Fibroblast of peridontal ligament (primary cell): ENCODE data around the gene FOXP2.

Source experiments
- DNase-seq: peaks from one replicate; pipeline ENCODE4 v3.0.0-alpha.2; 2010; ENCODE audit errors: extremely low read depth

The FOXP2 gene

GRCh38 chr7:114653364-114654088, 238.9 kb downstream of the FOXP2 start:
- DNase-seq = no peak

GRCh38 chr7:114656466-114656865, 241.9 kb downstream of the FOXP2 start:
- no peak for DNase-seq

GRCh38 chr7:114657279-114657678, 242.7 kb downstream of the FOXP2 start:
- DNase-seq = no peak

- DNase-seq = no peak
Measured at GRCh38 chr7:114658216-114658615, 243.6 kb downstream of the FOXP2 start.

GRCh38 chr7:114659409-114660125, 245.0 kb downstream of the FOXP2 start:
- no peak for DNase-seq

- DNase-seq = no peak
Measured at GRCh38 chr7:114660126-114660486, 245.5 kb downstream of the FOXP2 start.

DNA sequence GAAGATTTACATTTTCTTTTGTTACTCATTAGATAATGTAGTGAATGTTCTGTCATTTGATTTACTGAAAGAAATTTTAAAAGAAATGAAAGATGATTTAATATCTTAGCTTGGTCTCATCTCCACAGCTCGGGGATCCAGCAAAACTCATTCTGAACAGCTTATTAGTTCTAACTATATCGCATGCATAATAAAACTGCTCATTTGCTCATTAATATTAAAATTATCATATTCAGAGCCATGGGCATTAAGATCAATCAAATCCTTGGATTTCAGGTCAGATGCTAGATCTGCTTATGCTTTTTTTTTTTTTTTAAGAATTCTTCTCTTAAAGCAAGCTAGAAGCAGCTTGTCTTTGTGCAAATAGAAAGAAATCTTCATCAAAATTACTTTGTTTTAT, 246.1 kb downstream of the FOXP2 start:
- no peak for DNase-seq

- DNase-seq = no peak
Measured at GRCh38 chr7:114662002-114662677, 247.5 kb downstream of the FOXP2 start.

- peak; percentile 44 for DNase-seq
Measured at GRCh38 chr7:114663502-114663901, 248.9 kb downstream of the FOXP2 start.

- DNase-seq = peak; percentile 6
Measured at GRCh38 chr7:114670676-114671075, 256.1 kb downstream of the FOXP2 start.

- no peak for DNase-seq
Measured at GRCh38 chr7:114671563-114672123, 257.0 kb downstream of the FOXP2 start.

- DNase-seq = no peak
Measured at GRCh38 chr7:114678116-114678515, 263.5 kb downstream of the FOXP2 start.

DNA sequence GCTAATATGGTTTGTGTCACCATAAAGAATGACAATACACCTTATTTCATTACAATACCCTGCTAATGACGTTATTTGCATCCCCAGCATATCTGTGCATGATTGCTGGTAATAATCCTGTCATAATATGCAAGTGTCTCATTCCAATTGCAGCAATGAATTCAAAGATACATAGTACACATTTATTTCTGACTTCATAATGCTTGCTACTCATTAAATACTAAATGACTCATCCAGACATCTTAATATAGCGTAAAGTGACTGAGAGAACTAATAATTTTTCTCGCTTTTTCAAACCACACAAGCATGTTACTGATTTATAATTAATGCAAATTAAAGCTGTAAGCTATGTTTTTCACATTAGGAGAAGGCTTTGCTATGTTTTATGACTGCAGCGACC, 272.6 kb downstream of the FOXP2 start:
- DNase-seq = no peak

DNA sequence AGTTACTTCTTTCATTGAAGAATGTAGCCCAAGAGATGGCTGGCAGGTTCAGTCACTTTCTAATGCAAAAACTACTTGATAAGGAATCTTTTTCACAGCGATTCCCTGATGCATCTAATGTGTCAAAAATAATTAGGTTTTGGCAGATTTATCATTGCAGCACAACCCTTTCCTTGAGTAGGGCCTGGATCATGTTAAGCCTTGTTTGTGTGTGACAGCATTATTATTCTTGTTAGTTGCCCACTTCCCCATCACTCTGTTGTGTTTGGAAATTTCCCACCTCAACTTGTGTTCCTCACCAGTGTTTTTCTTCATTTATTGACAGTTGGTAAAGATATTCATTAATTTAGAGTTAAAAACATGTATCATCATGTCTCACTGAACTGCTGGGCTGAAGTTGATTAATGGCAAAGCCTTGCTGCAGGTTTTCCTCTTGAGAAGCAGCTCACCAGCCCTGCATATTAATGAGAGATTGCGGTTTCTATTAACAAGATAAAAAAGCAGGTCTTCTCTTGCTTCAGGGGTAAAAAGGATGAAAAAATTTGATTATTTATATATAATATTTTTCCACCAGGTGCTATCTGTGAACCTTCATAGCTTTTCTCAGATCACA, 273.9 kb downstream of the FOXP2 start:
- DNase-seq = no peak

DNA sequence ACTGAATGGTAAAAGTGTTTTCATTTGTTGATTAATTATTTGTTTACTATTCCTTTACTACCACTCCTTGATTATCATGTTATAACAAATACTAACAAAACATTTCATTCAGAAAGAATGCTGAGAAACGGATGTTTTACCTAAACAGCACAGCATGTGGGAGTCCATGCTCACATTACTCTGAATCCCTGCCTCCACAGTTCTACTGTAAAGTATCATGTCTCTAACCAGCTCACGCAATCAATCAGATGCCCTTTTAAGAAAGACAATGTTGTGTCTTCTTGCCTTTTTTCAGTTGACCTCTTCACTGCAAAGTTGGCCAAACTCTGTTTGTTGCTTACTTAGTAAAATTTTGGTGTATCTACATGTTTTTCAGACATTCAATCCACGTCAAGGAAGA, 274.8 kb downstream of the FOXP2 start:
- no peak for DNase-seq

GRCh38 chr7:114691605-114692004, 277.0 kb downstream of the FOXP2 start:
- DNase-seq = no peak

DNA sequence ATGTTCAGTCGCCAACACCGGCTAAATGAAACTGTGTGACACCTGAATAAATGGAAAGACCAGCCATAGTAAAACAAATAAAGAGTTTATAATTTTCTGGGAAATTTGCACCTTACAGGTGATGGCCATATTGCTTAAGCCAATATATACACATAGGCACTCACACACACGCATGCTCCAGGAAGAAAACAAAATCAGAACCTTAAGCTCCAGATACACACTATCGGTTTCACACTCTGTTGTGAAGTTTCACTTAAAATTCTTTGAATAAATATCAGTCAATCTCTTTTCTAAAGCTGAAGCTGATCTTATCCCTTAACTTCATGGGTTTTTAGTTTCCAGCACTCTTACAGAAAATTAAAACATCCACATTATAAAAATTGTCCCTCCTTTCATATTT, 280.6 kb downstream of the FOXP2 start:
- DNase-seq = no peak

GRCh38 chr7:114700247-114700928, 285.8 kb downstream of the FOXP2 start:
- DNase-seq = no peak

DNA sequence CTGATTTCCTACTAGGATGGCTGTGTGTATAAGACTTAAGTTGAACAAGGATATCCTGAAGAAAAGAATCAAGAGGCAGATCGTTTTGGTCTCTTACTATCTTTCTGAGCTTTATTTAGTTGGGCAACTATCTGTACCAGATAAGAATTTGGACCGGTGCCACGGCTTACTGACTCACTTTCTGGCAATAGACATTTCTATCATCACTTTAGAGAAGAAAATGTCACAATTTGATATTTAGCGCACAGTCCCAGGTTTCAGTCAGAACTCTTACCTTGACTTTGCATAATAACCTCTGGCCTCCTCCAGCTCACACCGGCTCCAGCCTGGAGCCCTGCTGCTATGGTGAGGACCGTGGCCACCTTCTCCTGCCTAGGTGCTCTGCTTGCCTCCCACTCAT, 289.1 kb downstream of the FOXP2 start:
- peak; percentile 13 for DNase-seq

DNA sequence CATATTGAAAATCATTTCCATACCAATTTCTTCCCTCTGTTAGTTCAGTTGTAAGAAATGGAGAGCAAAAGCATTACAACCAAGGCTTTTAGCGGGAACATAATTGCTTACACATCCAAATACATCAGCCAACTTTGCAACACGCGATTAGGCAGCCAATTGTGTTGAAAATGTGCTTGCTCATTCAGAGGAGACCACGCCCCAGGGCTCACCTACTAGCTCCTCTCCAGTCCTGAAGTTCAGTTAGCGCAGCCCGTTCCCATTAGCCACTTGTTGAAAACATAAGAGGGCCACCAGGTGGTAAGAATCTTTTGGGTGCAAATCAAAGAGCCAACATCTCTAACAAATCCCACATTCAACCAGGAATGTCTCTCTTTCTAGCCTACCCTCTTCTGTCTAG, 294.0 kb downstream of the FOXP2 start:
- DNase-seq = no peak

- DNase-seq = no peak
Measured at GRCh38 chr7:114710499-114710898, 295.9 kb downstream of the FOXP2 start.

GRCh38 chr7:114711241-114711640, 296.6 kb downstream of the FOXP2 start:
- no peak for DNase-seq
